ENCODE measurements around the gene RTEL1.

RTEL1 gene

DNA sequence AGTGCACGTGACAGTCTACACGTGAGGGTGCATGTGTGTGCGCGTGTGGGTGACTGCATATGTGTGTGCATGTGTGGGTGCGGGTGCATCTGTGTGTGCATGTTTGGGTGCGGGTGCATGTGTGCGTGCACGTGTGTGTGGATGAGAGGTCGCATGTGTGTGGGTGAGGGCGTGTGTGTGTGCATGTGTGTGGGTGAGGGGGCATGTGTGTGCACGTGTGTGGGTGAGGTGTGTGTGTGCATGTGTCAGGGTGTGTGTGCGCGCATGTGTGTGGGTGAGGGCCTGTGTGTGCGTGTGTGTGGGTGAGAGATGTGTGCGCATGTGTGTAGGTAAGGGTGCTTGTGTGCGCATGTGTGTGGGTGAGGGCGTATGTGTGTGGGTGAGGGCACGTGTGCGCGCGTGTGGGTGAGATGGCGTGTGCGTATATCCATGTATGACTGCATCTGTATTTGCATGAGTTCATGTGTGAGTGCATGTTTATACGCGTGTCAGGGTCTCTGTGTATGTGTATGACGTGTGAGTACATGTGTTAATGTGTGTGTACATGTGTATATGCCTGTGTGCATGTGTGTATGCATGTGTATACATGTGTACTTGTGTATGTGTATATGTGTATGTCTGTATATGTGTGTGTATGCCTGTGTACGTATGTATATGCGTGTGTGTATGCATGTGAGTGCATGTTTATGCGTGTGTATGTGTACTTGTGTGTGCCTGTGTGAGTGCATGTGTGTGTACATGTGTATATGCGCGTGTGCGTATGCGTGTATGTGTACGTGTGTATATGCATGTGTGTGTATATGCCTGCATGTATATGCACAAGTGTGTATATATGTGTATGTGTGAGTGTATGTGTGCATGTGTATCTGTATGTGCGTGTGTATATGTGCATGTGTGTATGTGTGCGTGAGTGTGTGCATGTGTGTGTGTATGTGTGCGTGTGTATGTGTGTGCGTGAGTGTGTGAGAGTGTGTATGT lies 74.3 kb downstream of the RTEL1 start:
- no peak overlapping the region for H3K4me3 ChIP-seq (ENCODE audit: low read depth, low read length)
- DNase-seq (ENCODE audit: low read depth), result no peak
- TF ChIP-seq, protein P1, sequence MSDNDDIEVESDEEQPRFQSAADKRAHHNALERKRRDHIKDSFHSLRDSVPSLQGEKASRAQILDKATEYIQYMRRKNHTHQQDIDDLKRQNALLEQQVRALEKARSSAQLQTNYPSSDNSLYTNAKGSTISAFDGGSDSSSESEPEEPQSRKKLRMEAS (IDR thresholded peaks at IDR 0.05; ENCODE audit: low read depth, low read length), result no peak
- TF ChIP-seq, protein P2, sequence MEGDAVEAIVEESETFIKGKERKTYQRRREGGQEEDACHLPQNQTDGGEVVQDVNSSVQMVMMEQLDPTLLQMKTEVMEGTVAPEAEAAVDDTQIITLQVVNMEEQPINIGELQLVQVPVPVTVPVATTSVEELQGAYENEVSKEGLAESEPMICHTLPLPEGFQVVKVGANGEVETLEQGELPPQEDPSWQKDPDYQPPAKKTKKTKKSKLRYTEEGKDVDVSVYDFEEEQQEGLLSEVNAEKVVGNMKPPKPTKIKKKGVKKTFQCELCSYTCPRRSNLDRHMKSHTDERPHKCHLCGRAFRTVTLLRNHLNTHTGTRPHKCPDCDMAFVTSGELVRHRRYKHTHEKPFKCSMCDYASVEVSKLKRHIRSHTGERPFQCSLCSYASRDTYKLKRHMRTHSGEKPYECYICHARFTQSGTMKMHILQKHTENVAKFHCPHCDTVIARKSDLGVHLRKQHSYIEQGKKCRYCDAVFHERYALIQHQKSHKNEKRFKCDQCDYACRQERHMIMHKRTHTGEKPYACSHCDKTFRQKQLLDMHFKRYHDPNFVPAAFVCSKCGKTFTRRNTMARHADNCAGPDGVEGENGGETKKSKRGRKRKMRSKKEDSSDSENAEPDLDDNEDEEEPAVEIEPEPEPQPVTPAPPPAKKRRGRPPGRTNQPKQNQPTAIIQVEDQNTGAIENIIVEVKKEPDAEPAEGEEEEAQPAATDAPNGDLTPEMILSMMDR (IDR thresholded peaks at IDR 0.05; ENCODE audit: low read depth, low read length), result no peak
- TF ChIP-seq MYC (IDR thresholded peaks at IDR 0.05; ENCODE audit: low read depth, low read length) (no peak), POLR2A (IDR thresholded peaks at IDR 0.05; ENCODE audit: extremely low read depth, insufficient read length) (no peak)

DNA sequence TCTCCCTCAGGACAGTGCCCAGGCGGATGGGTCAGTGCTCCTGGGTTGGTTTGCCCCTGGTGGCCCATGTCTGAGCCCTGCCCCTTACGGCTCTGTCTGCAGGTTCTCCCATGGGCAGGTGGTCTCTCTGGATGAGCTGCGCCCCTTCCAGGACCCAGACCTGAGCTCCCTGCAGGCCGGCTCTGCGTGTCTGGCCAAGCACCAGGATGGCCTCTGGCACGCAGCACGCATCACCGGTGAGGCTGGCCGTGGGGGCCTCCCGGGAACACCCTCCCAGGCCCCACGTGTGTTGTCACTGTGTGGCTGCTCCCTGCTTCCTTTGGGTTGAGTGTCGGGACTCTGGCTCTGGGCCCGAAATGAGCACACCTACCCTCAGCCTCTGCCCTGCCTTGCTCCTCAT lies 75.0 kb downstream of the RTEL1 start:
- no peak for DNase-seq (ENCODE audit: low read depth)
- H3K4me3 ChIP-seq (ENCODE audit: low read depth, low read length), result no peak overlapping the region
- TF ChIP-seq MYC (IDR thresholded peaks at IDR 0.05; ENCODE audit: low read depth, low read length) (no peak), POLR2A (IDR thresholded peaks at IDR 0.05; ENCODE audit: extremely low read depth, insufficient read length) (no peak)
- TF ChIP-seq, protein P1 (IDR thresholded peaks at IDR 0.05; ENCODE audit: low read depth, low read length), result no peak
- TF ChIP-seq, protein P2 (IDR thresholded peaks at IDR 0.05; ENCODE audit: low read depth, low read length), result no peak

DNA sequence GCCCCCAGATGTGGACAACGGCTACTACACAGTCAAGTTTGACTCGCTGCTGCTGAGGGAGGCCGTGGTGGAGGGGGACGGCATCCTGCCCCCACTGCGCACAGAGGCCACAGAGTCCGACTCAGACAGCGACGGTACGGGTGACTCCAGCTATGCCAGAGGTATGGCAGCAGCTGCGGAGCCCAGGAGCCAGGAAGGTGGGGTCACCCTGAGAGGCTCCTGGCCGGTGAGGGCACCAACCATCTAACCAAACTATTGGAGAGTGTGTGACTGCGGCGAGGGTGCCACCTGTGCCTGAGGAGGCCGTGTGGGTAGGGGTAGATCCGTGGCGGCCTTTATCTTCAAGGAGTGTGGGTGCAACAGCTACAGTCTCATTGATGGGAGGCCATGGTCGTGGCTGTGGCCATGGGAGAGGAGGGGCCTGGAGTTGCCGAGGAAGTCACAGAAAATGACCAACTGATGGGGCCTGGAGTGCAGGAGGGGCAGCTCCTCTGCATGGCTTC lies 75.5 kb downstream of the RTEL1 start:
- no peak for DNase-seq (ENCODE audit: low read depth)
- TF ChIP-seq POLR2A (IDR thresholded peaks at IDR 0.05; ENCODE audit: extremely low read depth, insufficient read length), result no peak
- TF ChIP-seq, protein P1 (IDR thresholded peaks at IDR 0.05; ENCODE audit: low read depth, low read length), result no peak
- no peak for TF ChIP-seq MYC (IDR thresholded peaks at IDR 0.05; ENCODE audit: low read depth, low read length)
- TF ChIP-seq, protein P2 (IDR thresholded peaks at IDR 0.05; ENCODE audit: low read depth, low read length), result no peak
- no peak overlapping the region for H3K4me3 ChIP-seq (ENCODE audit: low read depth, low read length)

DNA sequence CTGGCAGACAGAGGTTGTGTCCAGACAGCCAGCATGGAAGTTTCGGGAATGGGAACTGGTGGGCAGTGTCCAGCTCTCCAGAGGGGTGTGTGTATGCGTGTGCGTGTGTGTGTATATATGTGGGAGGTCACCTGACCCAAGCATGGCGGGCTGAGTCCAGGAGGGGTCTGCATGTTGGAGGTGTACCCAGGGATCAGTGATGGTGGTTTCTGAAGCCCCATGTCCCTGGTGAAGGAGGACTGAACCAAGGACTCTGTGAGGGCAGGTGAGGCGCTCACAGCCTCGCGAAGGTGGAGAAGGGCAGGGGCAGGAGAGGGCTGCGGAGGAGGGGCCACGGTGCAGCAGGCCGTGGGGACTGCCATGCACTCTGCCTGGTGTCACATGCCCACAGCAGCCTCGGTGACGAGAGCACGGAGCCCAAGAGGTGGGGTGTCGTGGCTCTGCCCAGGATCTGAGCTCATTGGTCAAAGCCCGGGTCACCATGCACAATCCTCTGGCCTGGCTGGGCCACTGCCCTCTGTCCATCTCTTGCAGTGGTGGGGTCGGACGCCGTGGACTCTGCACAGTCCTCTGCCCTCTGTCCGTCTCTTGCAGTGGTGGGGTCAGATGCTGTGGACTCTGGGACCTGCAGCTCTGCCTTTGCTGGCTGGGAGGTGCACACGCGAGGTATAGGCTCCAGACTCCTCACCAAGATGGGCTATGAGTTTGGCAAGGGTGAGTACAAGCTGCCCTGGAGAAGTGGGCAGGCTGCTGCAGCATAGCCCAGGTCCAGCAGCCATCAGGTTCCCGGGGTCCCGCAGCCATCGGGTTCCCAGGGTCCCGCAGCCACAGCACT lies 76.2 kb downstream of the RTEL1 start:
- no peak overlapping the region for H3K4me3 ChIP-seq (ENCODE audit: low read depth, low read length)
- TF ChIP-seq MYC (IDR thresholded peaks at IDR 0.05; ENCODE audit: low read depth, low read length), result no peak
- TF ChIP-seq, protein P2 (IDR thresholded peaks at IDR 0.05; ENCODE audit: low read depth, low read length), result no peak
- TF ChIP-seq, protein P1 (IDR thresholded peaks at IDR 0.05; ENCODE audit: low read depth, low read length), result no peak
- no peak for TF ChIP-seq POLR2A (IDR thresholded peaks at IDR 0.05; ENCODE audit: extremely low read depth, insufficient read length)

DNA sequence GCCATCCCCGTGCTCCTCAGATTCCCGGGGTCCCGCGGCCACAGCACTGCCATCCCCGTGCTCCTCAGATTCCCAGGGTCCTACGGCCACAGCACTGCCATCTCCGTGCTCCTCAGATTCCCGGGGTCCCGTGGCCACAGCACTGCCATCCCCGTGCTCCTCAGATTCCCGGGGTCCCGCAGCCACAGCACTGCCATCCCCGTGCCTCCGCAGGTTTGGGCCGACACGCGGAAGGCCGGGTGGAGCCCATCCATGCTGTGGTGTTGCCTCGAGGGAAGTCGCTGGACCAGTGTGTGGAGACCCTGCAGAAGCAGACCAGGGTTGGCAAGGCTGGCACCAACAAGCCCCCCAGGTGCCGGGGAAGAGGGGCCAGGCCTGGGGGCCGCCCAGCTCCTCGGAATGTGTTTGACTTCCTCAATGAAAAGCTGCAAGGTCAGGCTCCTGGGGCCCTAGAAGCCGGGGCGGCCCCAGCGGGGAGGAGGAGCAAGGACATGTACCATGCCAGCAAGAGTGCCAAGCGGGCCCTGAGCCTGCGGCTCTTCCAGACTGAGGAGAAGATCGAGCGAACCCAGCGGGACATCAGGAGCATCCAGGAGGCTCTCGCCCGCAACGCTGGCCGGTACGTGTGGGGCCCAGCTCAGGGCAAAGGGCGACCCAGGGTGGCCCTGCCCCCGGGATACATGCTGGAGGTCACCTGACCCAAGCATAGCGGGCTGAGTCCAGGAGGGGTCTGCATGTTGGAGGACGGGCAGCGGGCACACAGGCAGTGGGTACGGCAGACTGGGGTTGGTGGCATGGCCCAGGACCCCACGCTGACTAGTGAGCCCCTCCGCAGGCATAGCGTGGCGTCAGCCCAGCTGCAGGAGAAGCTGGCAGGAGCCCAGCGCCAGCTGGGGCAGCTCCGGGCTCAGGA lies 77.1 kb downstream of the RTEL1 start:
- no peak for DNase-seq (ENCODE audit: low read depth)
- no peak overlapping the region for H3K4me3 ChIP-seq (ENCODE audit: low read depth, low read length)
- TF ChIP-seq POLR2A (IDR thresholded peaks at IDR 0.05; ENCODE audit: extremely low read depth, insufficient read length) (no peak), MYC (IDR thresholded peaks at IDR 0.05; ENCODE audit: low read depth, low read length) (no peak)
- TF ChIP-seq, protein P2 (IDR thresholded peaks at IDR 0.05; ENCODE audit: low read depth, low read length), result no peak
- TF ChIP-seq, protein P1 (IDR thresholded peaks at IDR 0.05; ENCODE audit: low read depth, low read length), result no peak

More for the DNA sequence above, 76.2 kb downstream of the RTEL1 start:
- no peak for DNase-seq (ENCODE audit: low read depth)

Data from NB4 (cell line).